GM18508 (cell line): ENCODE measurements around the gene AVPI1.

Experiments
- ATAC-seq: cut with Tn5 transposase; IDR thresholded peaks from one replicate; pipeline ENCODE4 v1.9.1; 2021; ENCODE audit warnings: moderate number of reproducible peaks; ENCODE audit not compliant: insufficient read depth, unreplicated experiment

The AVPI1 gene, protein sequence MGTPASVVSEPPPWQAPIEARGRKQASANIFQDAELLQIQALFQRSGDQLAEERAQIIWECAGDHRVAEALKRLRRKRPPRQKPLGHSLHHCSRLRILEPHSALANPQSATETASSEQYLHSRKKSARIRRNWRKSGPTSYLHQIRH

DNA sequence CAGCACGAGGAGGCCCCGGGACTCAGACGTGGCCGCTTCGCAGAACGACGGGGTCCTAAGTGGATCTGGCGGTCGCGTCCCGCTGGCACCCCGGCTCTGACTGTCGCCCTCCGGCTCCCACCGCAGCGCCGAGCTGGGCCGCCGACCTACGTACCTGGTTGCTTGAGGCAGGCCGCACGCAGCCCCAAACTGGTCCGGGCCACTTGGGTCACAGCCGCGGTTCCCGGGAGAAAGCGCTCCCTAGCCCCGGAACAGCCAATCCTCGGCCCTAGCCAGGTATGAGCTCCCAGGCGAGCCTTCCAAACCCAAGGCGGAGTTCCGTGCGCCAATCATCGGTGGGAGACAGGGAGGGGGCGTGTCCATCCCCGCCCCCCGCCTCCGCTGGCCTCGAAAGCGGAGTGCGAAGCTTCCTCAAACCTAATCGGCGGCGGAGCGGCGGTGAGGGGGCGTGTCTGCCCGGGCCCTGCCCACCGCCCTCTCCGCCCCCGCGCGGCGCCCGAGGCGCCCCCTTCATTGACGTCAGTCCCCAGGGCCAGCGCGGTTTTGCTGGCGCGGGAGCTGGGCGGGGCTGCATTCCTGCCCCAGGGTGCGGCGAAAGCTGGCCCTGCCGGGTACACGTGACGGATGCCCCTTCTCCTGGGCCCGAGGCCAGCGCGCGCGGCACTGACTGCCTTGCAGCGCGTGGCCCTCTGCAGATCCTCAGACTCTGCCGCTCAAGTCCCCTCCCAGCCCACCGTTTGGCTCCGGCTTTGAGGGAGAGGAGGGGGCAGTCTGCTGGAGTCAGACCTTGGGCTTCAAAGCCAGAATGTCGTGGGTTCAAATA is at the start of gene AVPI1:
TSS of gene AVPI1 (minus strand) at position 280 of the 823 bp plus-strand sequence. CDS start 7,336 bp downstream, outside the sequence.
- ATAC-seq = peak; percentile 81

DNA sequence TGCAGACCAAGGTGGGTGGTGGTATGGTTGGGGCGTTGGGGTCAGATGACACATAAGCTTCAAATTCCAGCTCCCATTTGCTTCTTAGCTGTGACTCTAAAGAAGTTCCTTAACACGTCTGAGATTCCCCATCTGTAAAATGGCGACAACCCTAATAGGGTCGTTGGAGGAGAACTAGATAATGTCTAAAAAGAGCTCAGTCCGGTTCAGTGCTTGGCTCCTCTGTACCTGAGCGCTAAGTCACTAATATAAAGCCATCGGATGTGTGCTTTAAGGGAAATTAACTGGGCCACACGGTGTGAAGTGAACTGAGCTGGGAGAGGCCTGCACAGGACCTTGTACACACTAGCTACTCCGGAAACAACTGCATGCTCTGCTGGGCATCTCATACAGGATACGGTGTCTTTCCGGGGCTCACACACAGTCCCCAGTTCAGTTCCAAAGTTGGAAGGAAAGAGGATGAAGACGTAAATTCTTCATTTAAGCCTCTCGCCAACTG is 49.4 kb upstream of the AVPI1 start:
- no peak for ATAC-seq

DNA sequence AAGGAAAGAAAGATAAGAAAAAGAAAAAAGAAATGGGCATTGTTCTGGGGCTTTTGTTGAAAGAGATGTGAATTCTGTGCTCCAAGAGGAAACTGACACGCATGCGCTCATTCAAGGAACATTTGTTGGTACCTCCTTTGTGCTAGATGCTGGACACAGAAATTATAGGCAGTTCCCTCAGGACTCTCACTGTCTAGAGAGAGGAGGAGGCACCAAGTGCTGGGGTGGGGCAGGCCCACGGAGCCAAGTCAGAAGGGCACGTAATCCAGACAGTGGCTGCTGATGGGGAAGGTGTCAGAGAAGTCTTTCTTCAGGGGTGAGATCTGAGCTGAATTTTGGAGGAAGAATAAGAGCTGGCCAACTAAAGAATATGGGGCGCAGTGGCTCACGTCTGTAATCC is 47.0 kb upstream of the AVPI1 start:
- ATAC-seq = no peak

DNA sequence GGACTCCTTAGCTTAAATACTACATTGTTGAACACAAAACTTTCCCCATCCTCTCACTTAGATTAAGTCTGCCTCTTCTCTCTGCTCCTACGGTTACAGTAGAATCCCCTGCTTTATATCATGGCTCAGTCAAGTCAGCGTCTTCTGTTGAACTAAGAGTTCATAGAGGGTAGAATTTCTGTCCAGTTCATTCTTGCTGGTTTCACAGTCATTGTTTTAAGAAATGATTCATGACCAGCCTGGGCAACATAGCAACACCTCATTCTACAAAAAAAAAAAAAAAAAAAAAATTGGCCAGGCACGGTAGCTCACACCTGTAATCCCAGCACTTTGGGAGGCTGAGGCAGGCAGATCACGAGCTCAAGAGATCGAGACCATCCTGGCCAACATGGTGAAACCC is 46.2 kb upstream of the AVPI1 start:
- no peak for ATAC-seq

DNA sequence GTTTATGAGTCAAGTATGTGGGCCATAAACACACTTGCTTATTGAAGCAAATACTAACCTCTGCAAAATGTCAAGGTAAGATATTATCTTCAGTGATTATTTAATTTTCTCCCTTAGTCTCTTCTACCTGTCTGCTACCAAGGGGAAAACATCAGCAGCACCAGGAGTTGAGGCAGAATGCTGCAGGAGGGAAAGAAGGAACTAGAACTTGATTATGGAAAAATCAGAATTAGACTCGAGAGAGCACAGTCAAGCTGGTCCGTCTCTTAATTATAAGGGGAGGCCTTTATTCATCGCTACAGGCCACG is 45.0 kb upstream of the AVPI1 start:
- no peak for ATAC-seq

DNA sequence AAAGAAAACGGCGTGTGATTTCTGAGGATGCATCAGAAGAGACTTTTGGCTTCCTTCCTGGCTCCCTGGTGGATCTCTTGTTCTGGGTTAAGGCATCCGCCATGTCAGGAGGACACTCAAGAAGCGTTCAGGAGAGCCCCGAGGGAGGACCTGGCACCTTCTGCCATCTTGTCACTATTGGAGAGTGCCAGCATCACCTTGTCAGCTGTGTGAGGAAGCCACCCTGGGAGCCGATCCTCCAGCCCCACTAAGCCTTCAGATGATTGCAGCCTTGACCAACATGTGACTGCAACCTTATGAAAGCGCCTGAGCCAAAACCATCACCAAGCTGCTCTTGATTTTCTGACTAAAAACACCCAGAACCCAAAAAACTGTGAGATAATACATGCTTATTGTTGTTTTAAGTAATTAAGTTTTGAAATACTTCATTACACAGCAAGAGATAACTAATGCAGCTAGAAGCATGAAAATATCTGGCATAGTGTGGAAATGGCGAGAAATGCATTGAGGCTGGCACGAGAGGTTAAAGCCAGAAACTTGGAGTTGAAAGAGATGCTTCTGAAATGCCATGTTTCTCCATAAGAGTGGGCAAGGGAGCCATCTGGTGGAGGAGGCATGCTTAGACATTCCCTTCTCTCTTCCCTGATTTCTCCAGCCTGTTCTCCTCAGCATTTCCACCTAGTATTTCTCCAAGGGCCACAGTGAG is 44.5 kb upstream of the AVPI1 start:
- no peak for ATAC-seq

DNA sequence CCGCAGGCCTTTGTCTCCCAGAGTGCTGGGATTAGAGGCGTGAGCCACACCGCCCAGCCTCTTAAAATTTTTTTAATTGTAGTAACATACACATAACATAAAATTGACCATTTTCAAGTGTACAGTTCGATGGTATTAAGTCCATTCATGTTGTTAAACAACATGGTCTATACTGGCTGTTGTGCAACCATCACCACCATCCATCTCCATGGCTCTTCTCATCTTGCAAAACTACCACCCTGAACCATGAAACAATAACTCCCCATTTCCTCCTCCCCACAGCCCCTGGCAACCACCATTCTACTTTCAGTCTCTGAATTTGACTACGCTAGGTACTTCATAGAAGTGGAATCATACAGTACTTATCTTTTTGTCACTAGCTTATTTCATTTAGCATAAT is 42.0 kb upstream of the AVPI1 start:
- ATAC-seq = no peak

DNA sequence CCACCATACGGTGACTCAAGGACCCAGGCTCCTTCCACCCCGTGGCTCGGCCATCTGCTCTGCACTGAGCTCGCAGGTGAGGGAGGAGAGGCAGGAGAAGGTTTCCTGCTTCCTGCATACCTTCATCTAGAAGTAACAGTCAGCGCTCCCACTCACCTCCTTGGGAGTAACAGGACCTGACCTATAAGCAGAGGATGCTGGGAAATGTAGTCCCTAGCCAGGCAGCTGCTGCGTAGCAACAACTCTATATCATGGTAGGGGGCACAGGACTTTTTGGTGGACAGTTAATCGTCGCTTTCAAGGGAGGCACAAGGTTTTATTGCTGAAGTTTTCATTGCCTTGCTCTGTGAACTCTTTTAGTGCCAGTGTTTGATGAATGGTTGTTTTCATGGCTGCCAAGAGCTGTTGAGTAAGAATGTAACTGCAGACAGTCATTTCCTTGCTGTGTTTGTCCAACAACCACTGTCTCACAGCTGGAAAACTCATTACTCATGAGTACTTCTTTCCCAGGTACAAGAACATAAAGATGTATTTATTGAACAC is 39.7 kb upstream of the AVPI1 start:
- no peak for ATAC-seq

DNA sequence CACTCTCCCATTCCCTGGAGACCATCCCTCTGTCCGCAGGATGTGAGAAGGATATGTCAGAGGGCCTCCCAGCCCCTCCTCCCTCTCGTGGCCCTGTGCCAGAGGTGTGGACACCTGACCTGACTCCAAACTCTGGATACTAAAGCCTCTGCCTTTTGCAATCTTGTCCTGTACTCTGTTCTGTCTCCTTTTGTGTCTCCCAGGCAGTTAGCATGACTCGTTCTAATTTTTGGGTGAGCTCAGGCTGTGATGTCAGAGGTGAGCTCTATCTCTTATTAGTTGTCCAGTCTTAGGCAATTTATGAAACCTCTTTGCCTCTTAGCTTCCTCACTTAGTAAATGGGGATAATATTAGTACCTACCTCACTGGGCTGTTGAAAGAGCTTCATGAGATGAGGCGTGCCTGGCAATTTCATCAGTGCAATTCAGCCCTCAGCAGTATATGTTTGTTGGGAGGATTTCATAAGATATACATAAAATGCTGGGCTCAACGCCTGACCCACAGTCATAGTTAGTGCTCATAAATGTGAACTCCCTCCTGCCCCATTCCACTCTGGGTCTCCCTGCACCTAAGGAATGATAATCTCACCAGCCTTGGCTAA is 37.4 kb upstream of the AVPI1 start:
- ATAC-seq = no peak

DNA sequence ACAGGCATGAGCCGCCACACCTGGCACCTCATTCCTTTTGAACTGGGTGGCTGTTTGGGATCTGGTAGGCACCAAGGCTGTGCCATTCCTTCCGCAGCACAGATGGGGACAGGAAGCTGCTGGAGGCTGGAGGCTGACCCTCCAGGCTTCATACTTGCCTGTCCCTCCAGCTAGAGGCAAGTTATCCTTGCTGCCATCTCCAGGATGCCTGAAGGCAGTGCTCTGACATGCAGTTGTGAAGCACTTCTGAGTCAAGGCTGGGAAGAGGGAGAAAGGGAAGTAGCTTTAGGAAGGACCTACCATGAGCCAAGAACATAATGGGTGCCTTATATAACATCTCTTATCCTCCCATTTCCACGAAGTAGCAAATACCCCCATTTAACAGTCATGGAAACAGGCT is 36.0 kb upstream of the AVPI1 start:
- no peak for ATAC-seq

DNA sequence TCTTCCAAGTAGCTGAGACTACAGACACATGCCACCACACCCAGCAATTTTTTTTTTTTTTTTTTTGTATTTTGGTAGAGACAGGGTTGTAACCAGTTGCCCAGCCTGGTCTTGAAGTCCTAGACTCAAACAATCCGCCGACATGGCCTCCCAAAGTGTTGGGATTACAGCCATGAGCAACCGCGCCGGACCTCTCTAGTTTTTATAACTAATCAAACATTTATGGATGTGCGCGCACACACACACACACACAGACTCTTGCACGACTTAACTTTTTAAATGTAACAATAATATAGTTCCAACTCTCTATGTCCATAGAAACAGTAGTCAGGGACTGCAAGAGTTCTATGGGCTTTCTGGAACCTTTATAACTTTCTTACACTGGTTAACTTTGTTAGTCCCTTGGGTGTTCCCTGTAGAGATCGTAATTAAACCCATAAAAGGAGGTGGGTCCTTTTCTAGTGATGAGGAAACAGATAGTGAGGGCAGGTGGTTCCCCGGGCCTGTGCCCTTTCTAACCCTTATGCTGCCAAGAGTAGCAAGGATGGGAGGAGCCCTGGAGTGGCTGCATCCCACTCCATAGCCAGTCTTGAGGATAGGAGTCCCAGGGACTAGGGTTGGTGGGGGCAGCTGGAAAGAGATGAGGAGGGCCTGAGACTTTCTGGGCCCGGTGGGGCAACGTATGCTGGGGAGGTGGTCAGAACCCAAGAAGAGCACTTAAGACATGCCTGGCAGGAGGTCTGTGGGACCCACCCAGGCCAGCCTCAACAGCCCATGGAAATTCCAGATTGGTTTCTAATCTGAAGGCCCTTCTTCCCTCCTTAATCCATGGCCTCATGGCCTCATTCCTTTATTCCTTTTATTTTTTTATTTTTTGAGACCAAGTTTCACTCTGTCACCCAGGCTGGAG is 35.1 kb upstream of the AVPI1 start:
- no peak for ATAC-seq

DNA sequence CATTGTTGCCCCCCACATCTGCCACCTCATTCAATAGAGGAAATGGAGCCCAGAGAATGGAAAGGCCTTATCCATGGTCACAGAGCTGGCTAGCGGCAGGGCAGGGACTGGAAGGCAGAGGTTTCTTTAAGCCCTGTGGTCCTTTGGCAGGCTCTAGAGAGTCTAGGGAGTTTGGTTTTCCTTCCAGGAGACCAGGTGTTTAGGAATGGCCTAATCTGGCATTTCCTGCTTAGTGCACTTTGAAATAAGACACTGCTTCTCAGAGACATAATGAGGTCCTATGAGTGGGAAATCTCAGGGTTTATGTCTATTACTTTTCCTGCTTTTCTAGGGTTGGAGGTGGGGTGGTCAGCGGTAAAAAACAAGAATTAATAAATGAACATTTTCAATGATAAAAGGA is 32.6 kb upstream of the AVPI1 start:
- no peak for ATAC-seq

DNA sequence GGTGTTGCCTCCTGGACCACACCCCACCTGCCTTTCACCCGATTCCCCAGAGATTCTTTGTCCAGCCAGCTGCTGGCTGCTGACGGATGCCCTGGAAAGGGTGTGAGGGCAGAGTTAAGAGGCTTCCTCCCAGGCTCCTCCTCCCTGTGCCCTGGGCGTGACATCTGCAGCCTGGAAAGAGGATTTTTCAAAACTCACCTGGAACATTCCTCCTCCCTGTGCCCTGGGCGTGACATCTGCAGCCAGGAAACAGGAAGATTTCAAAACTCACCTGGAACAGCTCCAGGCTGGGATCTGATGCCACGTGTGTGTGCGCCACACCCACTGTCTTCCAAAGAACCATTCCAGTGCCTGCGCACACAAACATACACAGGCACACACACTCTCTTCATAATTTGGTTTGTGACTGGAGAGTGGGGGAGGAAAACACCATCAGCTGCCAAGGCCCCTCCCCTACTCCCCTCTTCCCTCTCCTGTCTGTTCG is 31.7 kb upstream of the AVPI1 start:
- no peak for ATAC-seq

DNA sequence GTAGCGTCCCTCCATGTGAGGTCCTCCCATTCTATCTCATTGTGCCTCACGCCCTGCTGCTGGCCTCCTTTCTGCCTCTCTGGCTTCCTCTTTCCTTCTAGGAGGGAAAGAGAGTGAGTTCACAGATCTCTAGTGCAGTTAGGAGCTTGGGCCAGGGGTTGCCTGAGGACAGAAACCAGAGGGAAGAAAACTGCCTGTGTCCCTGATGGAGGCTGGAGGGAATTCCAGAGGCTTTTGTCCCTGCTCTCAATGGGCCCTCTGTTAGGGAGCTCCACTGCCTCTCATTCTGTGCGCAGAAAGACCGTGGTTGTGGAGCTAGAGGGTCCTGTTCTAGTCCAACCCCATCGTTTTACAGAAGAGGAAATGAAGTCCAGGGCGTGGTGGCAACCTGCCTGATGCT is 31.1 kb upstream of the AVPI1 start:
- ATAC-seq = no peak

DNA sequence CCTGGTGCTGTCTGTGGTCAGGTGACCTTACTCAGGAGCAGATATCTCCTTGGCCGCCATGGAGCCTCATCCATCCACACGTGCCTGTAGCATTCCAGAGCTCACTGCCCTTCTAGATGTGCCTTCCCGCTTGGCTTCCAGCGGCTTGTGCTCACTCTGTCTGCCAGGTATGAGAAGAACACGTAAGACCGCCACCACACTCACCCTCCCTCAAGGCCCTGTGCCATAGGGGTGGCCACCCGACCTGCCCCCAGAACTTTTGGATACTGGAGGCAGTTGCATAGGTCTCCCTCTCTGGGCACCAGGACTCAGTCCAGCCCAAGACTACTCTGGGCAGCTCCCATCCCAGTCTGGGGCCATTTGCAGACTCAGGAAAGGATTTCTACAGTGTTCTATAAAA is 30.6 kb upstream of the AVPI1 start:
- ATAC-seq = no peak

DNA sequence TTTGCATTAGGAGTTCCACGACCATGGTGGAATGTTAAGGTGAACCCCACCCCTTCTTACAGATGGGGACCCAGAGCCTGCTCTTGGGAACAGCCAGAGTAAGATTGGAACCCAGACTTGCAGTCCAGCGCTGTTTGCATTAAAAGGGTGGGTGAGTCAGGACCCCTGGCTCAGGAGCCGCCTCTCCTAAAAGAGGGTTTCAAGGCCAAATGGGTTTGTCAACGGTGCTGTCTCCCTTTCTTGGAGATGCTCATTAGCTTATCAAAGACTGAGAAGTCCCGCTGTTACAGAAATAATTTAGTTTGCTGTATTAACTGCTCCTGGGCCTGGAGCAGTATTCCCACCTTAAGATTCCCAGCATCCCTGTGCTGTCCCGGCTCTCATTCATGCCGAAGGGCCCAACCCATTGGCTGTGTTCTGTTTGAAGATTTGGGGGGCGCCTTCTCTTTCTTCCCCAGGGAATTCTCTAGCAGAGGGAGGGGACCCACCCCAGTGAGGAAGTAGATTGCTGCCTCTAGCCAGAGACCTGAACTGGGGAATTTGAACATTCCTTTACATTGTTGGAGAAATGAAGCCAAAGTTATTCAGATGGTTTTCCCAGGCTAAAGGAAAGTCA is 28.3 kb upstream of the AVPI1 start:
- ATAC-seq = no peak

DNA sequence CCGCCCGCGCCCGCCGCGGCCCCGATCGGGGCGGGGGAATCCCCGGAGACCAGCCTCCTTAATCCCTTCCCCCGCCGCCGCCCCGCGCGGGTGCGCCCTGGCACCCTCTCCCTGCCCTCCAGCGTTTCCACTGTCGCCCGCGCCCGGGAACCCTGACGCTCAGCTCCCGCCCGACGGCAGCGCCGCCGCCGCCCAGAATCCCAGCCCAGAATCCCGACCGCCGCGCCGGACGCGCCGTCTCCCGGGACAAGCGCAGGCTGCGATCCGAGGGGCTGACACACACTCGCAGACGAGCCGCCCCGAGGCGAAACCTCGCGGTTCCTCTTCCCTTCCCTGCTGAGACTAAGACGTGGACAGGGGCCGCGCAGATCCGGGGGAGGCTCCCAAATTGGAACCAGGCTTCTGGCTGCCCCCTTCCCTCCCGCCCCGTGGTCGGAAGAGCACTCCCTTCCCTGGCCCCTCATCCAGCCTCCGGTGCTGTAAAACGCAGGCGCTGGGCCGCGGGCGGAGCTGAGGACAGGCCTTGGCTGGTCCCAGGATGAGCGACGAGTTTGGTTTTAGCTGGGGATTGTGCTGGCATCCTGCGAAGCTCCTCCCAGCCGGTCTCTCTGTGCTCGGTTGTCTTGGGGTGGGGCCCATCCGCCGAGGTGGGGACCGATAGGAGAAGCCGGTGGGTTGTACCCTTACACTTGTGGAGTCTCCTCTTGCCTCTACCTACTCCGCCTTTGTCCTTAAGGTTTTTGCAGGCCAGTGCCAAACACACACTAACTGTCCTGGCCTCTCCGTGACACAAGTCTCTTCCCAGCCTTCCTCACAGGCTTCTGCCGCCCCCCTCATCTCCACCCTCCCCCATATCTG is 27.6 kb upstream of the AVPI1 start:
- no peak for ATAC-seq

DNA sequence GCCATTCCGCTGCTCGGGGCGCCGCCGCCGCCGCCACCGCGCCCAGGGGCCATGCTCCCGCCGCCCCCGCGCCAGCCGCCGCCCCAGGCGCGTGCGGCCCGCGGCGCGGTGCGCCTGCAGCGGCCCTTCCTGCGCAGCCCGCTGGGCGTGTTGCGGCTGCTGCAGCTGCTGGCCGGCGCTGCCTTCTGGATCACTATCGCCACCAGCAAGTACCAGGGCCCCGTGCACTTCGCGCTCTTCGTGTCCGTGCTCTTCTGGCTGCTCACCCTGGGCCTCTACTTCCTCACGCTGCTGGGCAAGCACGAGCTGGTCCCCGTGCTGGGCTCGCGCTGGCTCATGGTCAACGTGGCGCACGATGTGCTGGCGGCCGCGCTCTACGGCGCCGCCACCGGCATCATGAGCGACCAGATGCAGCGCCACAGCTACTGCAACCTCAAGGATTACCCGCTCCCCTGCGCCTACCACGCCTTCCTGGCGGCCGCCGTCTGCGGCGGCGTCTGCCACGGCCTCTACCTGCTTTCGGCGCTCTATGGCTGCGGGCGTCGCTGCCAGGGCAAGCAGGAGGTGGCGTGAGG is 26.9 kb upstream of the AVPI1 start:
- no peak for ATAC-seq
